Keratinocyte (primary cell): ENCODE data around the gene PAN2. TPM values are rescaled to one million over a fixed set of nuclear protein-coding genes. Genes with fewer than 3 reads are reported as not detected.
"Not testable (repeated sequence)": the region's sequence is repeated elsewhere in the genome, so short reads cannot be mapped to it uniquely, and the experiment has no call there.

Source experiments
- DNase-seq: peaks from one replicate; pipeline ENCODE4 v3.0.0-alpha.2; 2011; ENCODE audit warnings: low read depth, missing footprints, low spot score
- FAIRE-seq: peaks from 2 replicates; lab custom pipeline; 2011; peaks lifted over from hg19 to GRCh38; lab: Jason Lieb, UNC
- H2AFZ ChIP-seq: 2 replicates; pipeline ENCODE4 v1.6.0; 2012; ENCODE audit warnings: low read length, control low read depth, inconsistent platforms; ENCODE audit not compliant: control insufficient read depth
- H3K27ac ChIP-seq: 2 replicates; pipeline ENCODE4 v1.5.1; 2011; ENCODE audit warnings: low read length; ENCODE audit not compliant: control insufficient read depth, insufficient read depth
- H3K27me3 ChIP-seq: 3 replicates; pipeline ENCODE4 v1.6.0; 2011; ENCODE audit warnings: low read length; ENCODE audit not compliant: control insufficient read depth, insufficient read depth; ENCODE audit errors: extremely low read depth
- H3K36me3 ChIP-seq, 2 experiments: 2 replicates in 1 of 2; 3 replicates in 1 of 2; pipeline ENCODE4 v1.5.1; 2011; ENCODE audit warnings: low read length in 2 of 2, mild to moderate bottlenecking in 1 of 2; ENCODE audit not compliant: control insufficient read depth in 2 of 2, insufficient read depth in 2 of 2; ENCODE audit errors: extremely low read depth in 1 of 2
- H3K4me1 ChIP-seq: 3 replicates; pipeline ENCODE4 v1.5.1; 2011; ENCODE audit warnings: low read length; ENCODE audit not compliant: control insufficient read depth, insufficient read depth; ENCODE audit errors: extremely low read depth
- H3K4me2 ChIP-seq: 3 replicates; pipeline ENCODE4 v1.6.0; 2011; ENCODE audit warnings: low read depth, low read length; ENCODE audit not compliant: control insufficient read depth, insufficient read depth; ENCODE audit errors: extremely low read depth
- H3K4me3 ChIP-seq, 3 experiments: fragments of 200-600 bp in 1 of 3; sonication (generic) in 1 of 3; 2 replicates in 2 of 3; 3 replicates in 1 of 3; pipeline ENCODE4 v1.5.1; 2011 to 2016; ENCODE audit warnings: low read length in 3 of 3, mild to moderate bottlenecking in 3 of 3, control low read depth in 2 of 3, inconsistent platforms in 1 of 3, low read depth in 1 of 3, mixed read lengths in 1 of 3, mixed run types in 1 of 3, moderate library complexity in 1 of 3; ENCODE audit not compliant: control insufficient read depth in 2 of 3, insufficient read depth in 2 of 3; ENCODE audit errors: extremely low read depth in 1 of 3
- H3K79me2 ChIP-seq: 2 replicates; pipeline ENCODE4 v1.6.0; 2012; ENCODE audit warnings: low read length; ENCODE audit not compliant: control insufficient read depth, insufficient read depth
- H3K9ac ChIP-seq: 3 replicates; pipeline ENCODE4 v1.6.0; 2011; ENCODE audit warnings: low read length; ENCODE audit not compliant: control insufficient read depth, insufficient read depth; ENCODE audit errors: extremely low read depth
- H3K9me1 ChIP-seq: 3 replicates; pipeline ENCODE4 v1.6.0; 2011; ENCODE audit warnings: low read length; ENCODE audit not compliant: control insufficient read depth, insufficient read depth; ENCODE audit errors: extremely low read depth
- H3K9me3 ChIP-seq: 2 replicates; pipeline ENCODE4 v1.5.1; 2012; ENCODE audit warnings: low read depth, low read length; ENCODE audit not compliant: control insufficient read depth
- H4K20me1 ChIP-seq: 3 replicates; pipeline ENCODE4 v1.6.0; 2011; ENCODE audit warnings: low read length; ENCODE audit not compliant: control insufficient read depth, insufficient read depth; ENCODE audit errors: extremely low read depth
- CTCF ChIP-seq, 3 experiments: IDR thresholded peaks in 1 of 3; conservative IDR thresholded peaks in 1 of 3; optimal IDR thresholded peaks in 1 of 3; 2 replicates in 2 of 3; 3 replicates in 1 of 3; pipeline versions ENCODE3 to v1.5.1; 2011; ENCODE audit warnings: low read length in 3 of 3, mild to moderate bottlenecking in 3 of 3, moderate library complexity in 2 of 3, control low read depth in 1 of 3, inconsistent platforms in 1 of 3; ENCODE audit not compliant: insufficient read depth in 2 of 3; ENCODE audit errors: extremely low read depth in 1 of 3
- EZH2 ChIP-seq: IDR thresholded peaks from one replicate; pipeline ENCODE4 v1.6.1; 2012; ENCODE audit warnings: inconsistent platforms, mild to moderate bottlenecking, low read length, moderate library complexity
- dilution Hi-C: fragments of 300-500 bp; cut with MboI; formaldehyde crosslinking; loops from one replicate; pipeline ENCODE4 v1.7.0; 2020; ENCODE audit warnings: low sequenced_read_pairs; ENCODE audit not compliant: extremely low pct_ligation_motif_present
- polyA plus RNA-seq, 5 experiments: library from polyadenylated mRNA; depleted of rRNA in 3 of 5; stranded (reverse) in 3 of 5; stranded (forward) in 1 of 5; unstranded in 1 of 5; fragments of >200 nt; gene quantifications; 1 replicate in 1 of 5; 2 replicates in 3 of 5; 3 replicates in 1 of 5; pipeline versions ENCODE4 v1.2.1 to v1.2.3, GENCODE V29; 2011 to 2012; ENCODE audit warnings: missing spikeins in 2 of 5, low read depth in 1 of 5, low replicate concordance in 1 of 5

Gene PAN2
- polyA plus RNA-seq, 1 donor (not counting 4 experiments of a cell fraction or from before 2014, with no cell fraction given) = 26.3 TPM

DNA sequence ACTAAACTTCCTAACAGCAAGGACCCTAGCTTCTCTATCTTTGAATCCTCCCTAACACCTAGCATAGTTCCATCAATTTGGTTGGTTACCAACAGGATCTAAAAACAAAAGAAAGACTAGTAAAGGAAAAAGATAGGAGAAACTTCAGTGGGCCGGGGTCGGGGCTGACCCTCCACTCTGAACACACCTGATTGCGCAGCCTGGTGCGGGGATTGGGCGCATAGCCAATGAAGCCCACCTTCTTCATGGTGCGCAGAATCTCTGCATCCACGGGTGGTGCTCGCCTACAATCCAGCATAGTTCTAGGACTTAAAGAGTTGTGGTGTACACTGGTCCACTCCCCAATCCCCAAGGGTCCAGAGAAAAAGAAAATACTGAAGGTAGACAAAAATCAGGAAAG is 7.7 kb downstream of the PAN2 start:
- Histone ChIP-seq H3K4me3 (no peak overlapping the region), H3K4me2 (no peak overlapping the region), H3K27ac (no peak overlapping the region), H4K20me1 (no peaks in the 10 kb centered on the region), H2AFZ (no peak overlapping the region), H3K36me3 (peaks cover 13 to 26% of the 10 kb centered on the region in 2 experiments), H3K4me1 (no peaks in the 10 kb centered on the region), H3K27me3 (no peaks in the 10 kb centered on the region), H3K9me1 (no peaks in the 10 kb centered on the region), H3K9me3 (no peaks in the 10 kb centered on the region), H3K9ac (no peak overlapping the region), H3K79me2 (no peaks in the 10 kb centered on the region)
- DNase-seq (no peak), FAIRE-seq (no peak)
- dilution Hi-C loops = no loop called here
- TF ChIP-seq EZH2 = no peak
- no peak for TF ChIP-seq CTCF (optimal IDR thresholded peaks at IDR 0.05 in 1 of 3, IDR thresholded peaks at IDR 0.05 in 1 of 3, conservative IDR thresholded peaks at IDR 0.05 in 1 of 3; ENCODE audit: extremely low read depth in 1 of 3, insufficient read depth in 2 of 3, low read length in 3 of 3)

DNA sequence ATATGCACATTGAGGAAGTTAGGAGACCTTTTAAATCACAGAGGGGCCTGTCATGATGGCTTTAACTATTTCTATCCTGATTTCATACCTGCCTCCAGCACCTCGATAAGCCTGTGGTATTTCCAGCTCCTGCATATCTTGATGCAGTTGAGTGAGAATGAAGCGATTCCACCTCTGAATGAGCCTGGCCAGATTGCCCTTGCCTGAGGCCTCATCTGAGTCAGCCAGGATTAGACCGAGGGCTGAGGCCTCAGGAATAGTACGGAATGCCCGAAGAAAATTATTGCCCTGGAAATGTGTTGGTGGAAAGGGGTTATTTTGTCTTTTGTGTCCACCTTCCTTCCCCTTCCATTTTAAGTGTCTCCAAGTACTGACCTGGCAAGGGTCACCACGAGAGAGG is 9.6 kb downstream of the PAN2 start:
- dilution Hi-C loops = no loop called here
- Histone ChIP-seq H3K36me3 (peaks cover 18 to 32% of the 10 kb centered on the region in 2 experiments), H3K9me3 (no peaks in the 10 kb centered on the region), H3K27ac (no peak overlapping the region), H3K9me1 (no peaks in the 10 kb centered on the region), H3K4me2 (no peak overlapping the region), H3K9ac (no peak overlapping the region), H3K4me3 (no peak overlapping the region), H2AFZ (no peak overlapping the region), H3K27me3 (no peaks in the 10 kb centered on the region), H3K79me2 (no peaks in the 10 kb centered on the region), H3K4me1 (no peaks in the 10 kb centered on the region), H4K20me1 (no peaks in the 10 kb centered on the region)
- no peak for FAIRE-seq
- DNase-seq = no peak
- no peak for TF ChIP-seq EZH2
- TF ChIP-seq CTCF (optimal IDR thresholded peaks at IDR 0.05 in 1 of 3, IDR thresholded peaks at IDR 0.05 in 1 of 3, conservative IDR thresholded peaks at IDR 0.05 in 1 of 3; ENCODE audit: extremely low read depth in 1 of 3, insufficient read depth in 2 of 3, low read length in 3 of 3) = no peak

DNA sequence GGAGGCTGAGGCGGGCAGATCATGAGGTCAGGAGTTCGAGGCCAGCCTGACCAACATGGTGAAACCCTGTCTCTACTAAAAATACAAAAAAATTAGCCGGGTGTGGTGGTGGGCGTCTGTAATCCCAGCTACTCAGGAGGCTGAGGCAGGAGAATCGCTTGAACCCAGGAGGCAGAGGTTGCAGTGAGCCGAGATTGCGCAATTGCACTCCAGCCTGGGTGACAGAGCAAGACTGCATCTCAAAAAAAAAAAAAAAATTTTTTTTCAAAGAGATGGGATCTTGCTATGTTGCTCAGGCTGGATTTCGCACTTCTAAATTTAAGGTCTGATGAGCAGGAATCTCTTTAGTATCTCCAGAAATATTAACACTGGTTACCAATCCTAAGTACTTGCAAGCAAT is 12.2 kb downstream of the PAN2 start:
- H4K20me1 ChIP-seq, H3K27me3 ChIP-seq, H2AFZ ChIP-seq, H3K4me1 ChIP-seq, H3K4me3 ChIP-seq, H3K9me3 ChIP-seq, H3K27ac ChIP-seq, H3K79me2 ChIP-seq, H3K9me1 ChIP-seq, dilution Hi-C loops, H3K4me2 ChIP-seq, DNase-seq, H3K9ac ChIP-seq, FAIRE-seq: not testable (repeated sequence)
- H3K36me3 ChIP-seq = peaks cover 18 to 29% of the 10 kb centered on the region in 2 experiments
